Left colon (tissue), 2 donors: ENCODE results near the gene SLC9A4. TPM values are rescaled to one million over a fixed set of nuclear protein-coding genes. Genes with fewer than 3 reads are reported as not detected.
"Not testable (repeated sequence)": the region's sequence is repeated elsewhere in the genome, so short reads cannot be mapped to it uniquely, and the experiment has no call there.

Source experiments
- ATAC-seq: fragments of 200-7000 bp; cut with Tn5 transposase; one replicate; pipeline ENCODE4 v1.9.1; 2020; ENCODE audit warnings: mild to moderate bottlenecking, moderate library complexity
- DNase-seq, 2 donors: peaks; one replicate each; pipeline ENCODE4 v3.0.0-alpha.2; 2020
- intact Hi-C, 2 donors: fragments of 100-400 bp; cut with DNase I in 1 of 2; cut with micrococcal nuclease in 1 of 2; formaldehyde crosslinking; loops; one replicate each; pipeline versions ENCODE4 v1.11.2 to v1.14.0; 2022; cut with DNase I, micrococcal nuclease
- total RNA-seq, 2 donors: library from RNA; stranded (reverse); fragmentation: NEBNext Ultra II Directional; extraction: Animal tissue kit (Norgen Biotek cat#: 25700); gene quantifications; one replicate each; pipeline ENCODE4 v1.2.1, GENCODE V29; 2021
- donor health status: DM: no; HTN: no; CAD: no.
- donor health status: DM: yes; HTN: yes; CAD: no.

Gene SLC9A4
- total RNA-seq, 2 donors from 2014 or later, result 0.09 to 0.34 TPM

GRCh38 chr2:102518170-102518569 lies 45.1 kb downstream of the SLC9A4 start:
- ATAC-seq, result no peak
- intact Hi-C loops, result no loop called here

GRCh38 chr2:102520009-102520408 lies 47.0 kb downstream of the SLC9A4 start:
- ATAC-seq (peak; percentile 91), DNase-seq (no peak)
- intact Hi-C loops, result no loop called here

More at GRCh38 chr2:102518170-102518569, 45.1 kb downstream of the SLC9A4 start:
- no peak for DNase-seq

GRCh38 chr2:102520801-102521200 lies 47.8 kb downstream of the SLC9A4 start:
- ATAC-seq, result peak; percentile 76
- DNase-seq, result no peak

GRCh38 chr2:102522162-102522561 lies 49.1 kb downstream of the SLC9A4 start:
- intact Hi-C loops, result no loop called here
- no peak for DNase-seq
- ATAC-seq, result no peak

More at GRCh38 chr2:102520801-102521200, 47.8 kb downstream of the SLC9A4 start:
- intact Hi-C loops, result no loop called here

GRCh38 chr2:102522890-102523289 lies 49.9 kb downstream of the SLC9A4 start:
- intact Hi-C loops, result no loop called here
- DNase-seq (no peak), ATAC-seq (no peak)

GRCh38 chr2:102523651-102524050 lies 50.6 kb downstream of the SLC9A4 start:
- DNase-seq, result no peak
- intact Hi-C loops, result no loop called here
- no peak for ATAC-seq

GRCh38 chr2:102527086-102527485 lies 54.1 kb downstream of the SLC9A4 start:
- ATAC-seq (no peak), DNase-seq (no peak)
- intact Hi-C loops, result no loop called here

GRCh38 chr2:102538491-102538890 lies 65.5 kb downstream of the SLC9A4 start:
- intact Hi-C loops, result no loop called here
- ATAC-seq (no peak), DNase-seq (no peak)

GRCh38 chr2:102540882-102541281 lies 67.9 kb downstream of the SLC9A4 start:
- ATAC-seq (peak; percentile 100), DNase-seq (peak; percentile 60 to 73)

GRCh38 chr2:102544182-102544581 lies 71.2 kb downstream of the SLC9A4 start:
- ATAC-seq (no peak), DNase-seq (no peak)
- intact Hi-C loops, result no loop called here

More at GRCh38 chr2:102540882-102541281, 67.9 kb downstream of the SLC9A4 start:
- intact Hi-C loops, result no loop called here

- intact Hi-C loops, result no loop called here
- ATAC-seq (no peak), DNase-seq (no peak)
Measured at GRCh38 chr2:102547462-102547861, 74.4 kb downstream of the SLC9A4 start.

GRCh38 chr2:102549027-102549426 lies 76.0 kb downstream of the SLC9A4 start:
- no peak for ATAC-seq
- DNase-seq, result no peak
- intact Hi-C loops, result no loop called here

- ATAC-seq (no peak), DNase-seq (no peak)
- intact Hi-C loops, result no loop called here
Measured at GRCh38 chr2:102550151-102550550, 77.1 kb downstream of the SLC9A4 start.

GRCh38 chr2:102551329-102552096 lies 78.5 kb downstream of the SLC9A4 start:
- no peak for ATAC-seq
- intact Hi-C loops, result no loop called here
- no peak for DNase-seq

- intact Hi-C loops, result no loop called here
- no peak for DNase-seq
- ATAC-seq, result no peak
Measured at GRCh38 chr2:102553601-102554000, 80.6 kb downstream of the SLC9A4 start.

- no peak for ATAC-seq
- no peak for DNase-seq
- intact Hi-C loops, result no loop called here
Measured at GRCh38 chr2:102558463-102558862, 85.4 kb downstream of the SLC9A4 start.

GRCh38 chr2:102562542-102562941 lies 89.5 kb downstream of the SLC9A4 start:
- DNase-seq, intact Hi-C loops, ATAC-seq: not testable (repeated sequence)

- DNase-seq (no peak), ATAC-seq (no peak)
- intact Hi-C loops, result no loop called here
Measured at GRCh38 chr2:102575888-102576287, 102.9 kb downstream of the SLC9A4 start.

GRCh38 chr2:102578376-102578775 lies 105.3 kb downstream of the SLC9A4 start:
- ATAC-seq, result no peak
- intact Hi-C loops, result no loop called here

GRCh38 chr2:102581911-102582310 lies 108.9 kb downstream of the SLC9A4 start:
- DNase-seq, result no peak
- intact Hi-C loops, result no loop called here
- ATAC-seq, result no peak

More at GRCh38 chr2:102578376-102578775, 105.3 kb downstream of the SLC9A4 start:
- DNase-seq, result no peak

- intact Hi-C loops, result no loop called here
- ATAC-seq, result no peak
- DNase-seq, result no peak
Measured at GRCh38 chr2:102582845-102583244, 109.8 kb downstream of the SLC9A4 start.
